Measurements from ENCODE around the gene INPP5A.

Gene INPP5A

GRCh38 chr10:132631338-132631735 is 93.8 kb downstream of the INPP5A start:
- no peak for DNase-seq (ENCODE audit: low read depth)
- no peak overlapping the region for H3K4me3 ChIP-seq (ENCODE audit: low read depth, low read length)

- DNase-seq (ENCODE audit: low read depth): no peak
- no peak overlapping the region for H3K4me3 ChIP-seq (ENCODE audit: low read depth, low read length)
Measured at GRCh38 chr10:132632091-132632561, 94.5 kb downstream of the INPP5A start.

GRCh38 chr10:132632851-132633684 is 95.5 kb downstream of the INPP5A start:
- DNase-seq (ENCODE audit: low read depth): no peak
- no peak overlapping the region for H3K4me3 ChIP-seq (ENCODE audit: low read depth, low read length)

- no peak overlapping the region for H3K4me3 ChIP-seq (ENCODE audit: low read depth, low read length)
- DNase-seq (ENCODE audit: low read depth): no peak
Measured at GRCh38 chr10:132634241-132634946, 96.8 kb downstream of the INPP5A start.

- no peak for DNase-seq (ENCODE audit: low read depth)
- no peak overlapping the region for H3K4me3 ChIP-seq (ENCODE audit: low read depth, low read length)
Measured at GRCh38 chr10:132634947-132635271, 97.3 kb downstream of the INPP5A start.

- DNase-seq (ENCODE audit: low read depth): no peak
- H3K4me3 ChIP-seq (ENCODE audit: low read depth, low read length): no peak overlapping the region
Measured at GRCh38 chr10:132636358-132636757, 98.8 kb downstream of the INPP5A start.

GRCh38 chr10:132637477-132638129 is 100.0 kb downstream of the INPP5A start:
- DNase-seq (ENCODE audit: low read depth): peak; percentile 16

GRCh38 chr10:132638130-132638515 is 100.5 kb downstream of the INPP5A start:
- H3K4me3 ChIP-seq (ENCODE audit: low read depth, low read length): no peak overlapping the region
- no peak for DNase-seq (ENCODE audit: low read depth)

More at GRCh38 chr10:132637477-132638129, 100.0 kb downstream of the INPP5A start:
- H3K4me3 ChIP-seq (ENCODE audit: low read depth, low read length): no peak overlapping the region

- no peak for DNase-seq (ENCODE audit: low read depth)
- H3K4me3 ChIP-seq (ENCODE audit: low read depth, low read length): no peak overlapping the region
Measured at GRCh38 chr10:132639470-132639869, 101.9 kb downstream of the INPP5A start.

GRCh38 chr10:132640326-132641125 is 102.9 kb downstream of the INPP5A start:
- no peak for DNase-seq (ENCODE audit: low read depth)
- H3K4me3 ChIP-seq (ENCODE audit: low read depth, low read length): no peak overlapping the region

- no peak overlapping the region for H3K4me3 ChIP-seq (ENCODE audit: low read depth, low read length)
- no peak for DNase-seq (ENCODE audit: low read depth)
Measured at GRCh38 chr10:132641401-132641800, 103.8 kb downstream of the INPP5A start.

GRCh38 chr10:132641966-132642731 is 104.6 kb downstream of the INPP5A start:
- H3K4me3 ChIP-seq (ENCODE audit: low read depth, low read length): no peak overlapping the region
- DNase-seq (ENCODE audit: low read depth): no peak

GRCh38 chr10:132642732-132643008 is 105.1 kb downstream of the INPP5A start:
- no peak overlapping the region for H3K4me3 ChIP-seq (ENCODE audit: low read depth, low read length)
- DNase-seq (ENCODE audit: low read depth): no peak

- DNase-seq (ENCODE audit: low read depth): no peak
- no peak overlapping the region for H3K4me3 ChIP-seq (ENCODE audit: low read depth, low read length)
Measured at GRCh38 chr10:132643709-132644526, 106.3 kb downstream of the INPP5A start.

- no peak for DNase-seq (ENCODE audit: low read depth)
- H3K4me3 ChIP-seq (ENCODE audit: low read depth, low read length): no peak overlapping the region
Measured at GRCh38 chr10:132644527-132645246, 107.1 kb downstream of the INPP5A start.

- no peak overlapping the region for H3K4me3 ChIP-seq (ENCODE audit: low read depth, low read length)
- no peak for DNase-seq (ENCODE audit: low read depth)
Measured at GRCh38 chr10:132645247-132645530, 107.6 kb downstream of the INPP5A start.

- H3K4me3 ChIP-seq (ENCODE audit: low read depth, low read length): no peak overlapping the region
- DNase-seq (ENCODE audit: low read depth): no peak
Measured at GRCh38 chr10:132645630-132646442, 108.2 kb downstream of the INPP5A start.

Data from skeletal muscle cell (primary cell).